ENCODE data around the gene PACS1. TPM values are rescaled to one million over a fixed set of nuclear protein-coding genes. Genes with fewer than 3 reads are reported as not detected.

The PACS1 gene
- total RNA-seq, 1 experiment from 2014 or later = 47.9 TPM

DNA sequence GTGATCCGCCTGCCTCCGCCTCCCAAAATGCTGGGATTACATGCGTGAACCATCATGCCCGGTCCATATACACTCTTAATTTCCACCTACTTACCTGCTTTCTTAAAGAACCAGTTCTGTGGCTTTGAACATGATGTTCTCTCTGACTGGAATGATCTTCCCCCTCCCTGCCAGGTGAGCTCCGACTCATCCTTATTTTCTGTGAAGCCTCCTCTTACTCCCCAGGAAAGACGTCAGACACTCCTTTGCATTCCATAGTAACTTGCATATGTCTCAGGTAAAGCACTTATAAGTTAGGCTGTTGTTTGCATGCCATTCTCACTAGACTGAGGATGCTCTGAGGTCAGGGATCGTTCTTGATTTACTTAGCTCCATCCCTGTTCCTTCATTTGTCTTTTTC, 106.6 kb downstream of the PACS1 start:
- H3K36me3 Mint-ChIP-seq (ENCODE audit: insufficient read depth, unreplicated experiment) = no peaks in the 10 kb centered on the region
- H3K4me1 Mint-ChIP-seq (ENCODE audit: low read depth, unreplicated experiment) = no peaks in the 10 kb centered on the region
- CTCF ChIA-PET = no interaction called here
- DNase-seq = no peak
- intact Hi-C loops (cut with micrococcal nuclease; ENCODE audit: unreplicated experiment) = no loop called here
- TF ChIP-seq, protein P1, sequence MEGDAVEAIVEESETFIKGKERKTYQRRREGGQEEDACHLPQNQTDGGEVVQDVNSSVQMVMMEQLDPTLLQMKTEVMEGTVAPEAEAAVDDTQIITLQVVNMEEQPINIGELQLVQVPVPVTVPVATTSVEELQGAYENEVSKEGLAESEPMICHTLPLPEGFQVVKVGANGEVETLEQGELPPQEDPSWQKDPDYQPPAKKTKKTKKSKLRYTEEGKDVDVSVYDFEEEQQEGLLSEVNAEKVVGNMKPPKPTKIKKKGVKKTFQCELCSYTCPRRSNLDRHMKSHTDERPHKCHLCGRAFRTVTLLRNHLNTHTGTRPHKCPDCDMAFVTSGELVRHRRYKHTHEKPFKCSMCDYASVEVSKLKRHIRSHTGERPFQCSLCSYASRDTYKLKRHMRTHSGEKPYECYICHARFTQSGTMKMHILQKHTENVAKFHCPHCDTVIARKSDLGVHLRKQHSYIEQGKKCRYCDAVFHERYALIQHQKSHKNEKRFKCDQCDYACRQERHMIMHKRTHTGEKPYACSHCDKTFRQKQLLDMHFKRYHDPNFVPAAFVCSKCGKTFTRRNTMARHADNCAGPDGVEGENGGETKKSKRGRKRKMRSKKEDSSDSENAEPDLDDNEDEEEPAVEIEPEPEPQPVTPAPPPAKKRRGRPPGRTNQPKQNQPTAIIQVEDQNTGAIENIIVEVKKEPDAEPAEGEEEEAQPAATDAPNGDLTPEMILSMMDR (IDR thresholded peaks at IDR 0.05; ENCODE audit: unreplicated experiment) = no peak
- H3K27me3 Mint-ChIP-seq (ENCODE audit: unreplicated experiment) = no peaks in the 10 kb centered on the region
- H3K4me3 Mint-ChIP-seq (ENCODE audit: low read depth, unreplicated experiment) = no peak overlapping the region
- H3K27ac Mint-ChIP-seq (ENCODE audit: unreplicated experiment) = no peak overlapping the region
- BruUV-seq (replicated peaks) = no TSS peak
- H3K9me3 Mint-ChIP-seq (ENCODE audit: low read depth, unreplicated experiment) = no peaks in the 10 kb centered on the region

DNA sequence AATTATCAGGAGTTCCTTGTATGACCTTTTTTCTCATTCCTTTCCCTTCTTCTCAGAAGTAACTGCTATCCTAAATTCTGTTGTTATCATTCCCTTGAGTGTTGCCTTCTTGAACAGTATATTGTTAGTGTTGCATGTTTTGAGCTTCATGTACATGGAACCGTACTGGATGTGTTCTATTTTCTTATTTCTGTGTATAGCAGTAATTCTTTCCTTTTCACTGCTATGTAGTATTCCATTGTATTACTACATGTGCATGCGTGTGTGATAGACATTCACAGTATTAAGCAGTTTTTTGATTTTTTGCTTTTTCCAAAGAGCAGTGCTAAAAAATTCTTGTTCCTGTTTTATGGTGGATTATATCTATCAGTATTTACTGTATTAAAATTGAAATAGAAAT, 108.1 kb downstream of the PACS1 start:
- Mint-ChIP-seq H3K4me3 (ENCODE audit: low read depth, unreplicated experiment) (no peak overlapping the region), H3K27me3 (ENCODE audit: unreplicated experiment) (no peaks in the 10 kb centered on the region), H3K4me1 (ENCODE audit: low read depth, unreplicated experiment) (no peaks in the 10 kb centered on the region), H3K9me3 (ENCODE audit: low read depth, unreplicated experiment) (no peaks in the 10 kb centered on the region), H3K36me3 (ENCODE audit: insufficient read depth, unreplicated experiment) (no peaks in the 10 kb centered on the region), H3K27ac (ENCODE audit: unreplicated experiment) (no peak overlapping the region)
- CTCF ChIA-PET = no interaction called here
- TF ChIP-seq, protein P1 (IDR thresholded peaks at IDR 0.05; ENCODE audit: unreplicated experiment) = no peak
- no peak for DNase-seq
- intact Hi-C loops (cut with micrococcal nuclease; ENCODE audit: unreplicated experiment) = no loop called here
- BruUV-seq (replicated peaks) = no TSS peak

DNA sequence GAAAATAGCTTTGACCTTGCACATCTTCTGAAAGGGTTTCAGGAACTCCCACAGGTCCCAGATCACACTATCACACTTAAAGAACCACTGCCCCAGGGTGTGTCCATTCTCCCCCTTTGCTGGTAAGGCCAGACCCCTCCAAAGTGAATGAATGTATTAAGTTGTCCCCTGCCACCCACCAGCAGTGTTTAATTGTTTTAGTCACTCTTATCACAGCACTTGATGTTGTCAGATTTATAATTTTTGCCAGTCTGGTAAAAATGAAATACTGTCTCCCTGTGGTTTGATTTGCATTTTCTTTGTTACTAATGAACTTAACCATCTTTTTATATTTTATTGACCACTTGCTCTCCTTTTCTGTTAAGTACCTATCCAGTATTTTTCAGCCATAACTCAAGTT, 108.8 kb downstream of the PACS1 start:
- intact Hi-C loops (cut with micrococcal nuclease; ENCODE audit: unreplicated experiment) = no loop called here
- Mint-ChIP-seq H3K36me3 (ENCODE audit: insufficient read depth, unreplicated experiment) (no peaks in the 10 kb centered on the region), H3K4me3 (ENCODE audit: low read depth, unreplicated experiment) (no peak overlapping the region), H3K27ac (ENCODE audit: unreplicated experiment) (no peak overlapping the region), H3K9me3 (ENCODE audit: low read depth, unreplicated experiment) (no peaks in the 10 kb centered on the region), H3K4me1 (ENCODE audit: low read depth, unreplicated experiment) (no peaks in the 10 kb centered on the region), H3K27me3 (ENCODE audit: unreplicated experiment) (no peaks in the 10 kb centered on the region)
- DNase-seq = no peak
- TF ChIP-seq, protein P1 (IDR thresholded peaks at IDR 0.05; ENCODE audit: unreplicated experiment) = no peak
- CTCF ChIA-PET = no interaction called here
- no TSS peak for BruUV-seq (replicated peaks)

DNA sequence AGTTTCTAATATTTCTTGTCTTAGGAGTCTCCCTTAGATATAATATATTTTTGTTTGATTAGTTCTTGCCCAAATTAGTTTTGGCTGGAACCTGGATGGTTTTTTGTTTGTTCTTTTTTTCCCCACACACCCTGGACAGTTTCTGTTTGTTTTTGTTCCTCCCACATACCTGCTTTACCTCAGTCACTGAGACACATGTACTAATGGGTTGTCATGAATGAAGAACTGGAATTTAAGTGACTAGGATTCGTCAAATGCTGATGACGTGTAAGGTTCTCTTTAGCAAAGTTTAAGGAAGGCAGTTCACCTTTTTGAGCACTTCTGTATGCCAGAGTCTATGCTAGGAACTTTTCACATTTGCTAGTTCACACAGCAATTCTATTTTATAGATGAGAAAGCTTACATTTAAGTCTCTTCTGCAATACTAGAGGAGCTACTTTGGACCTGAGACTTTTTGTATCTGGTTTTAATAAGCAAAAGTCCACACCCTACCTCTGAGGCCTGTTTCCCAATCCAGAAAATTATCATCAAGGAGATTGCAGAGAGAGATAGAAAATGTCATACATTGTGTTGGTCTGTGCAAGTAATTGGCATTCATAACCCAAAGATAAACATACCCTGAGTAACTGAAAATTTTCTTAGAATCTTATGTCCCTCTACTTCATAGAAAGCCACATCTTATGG, 111.7 kb downstream of the PACS1 start:
- no TSS peak for BruUV-seq (replicated peaks)
- Mint-ChIP-seq H3K27ac (ENCODE audit: unreplicated experiment) (no peak overlapping the region), H3K27me3 (ENCODE audit: unreplicated experiment) (no peaks in the 10 kb centered on the region), H3K9me3 (ENCODE audit: low read depth, unreplicated experiment) (no peaks in the 10 kb centered on the region), H3K4me3 (ENCODE audit: low read depth, unreplicated experiment) (no peak overlapping the region), H3K4me1 (ENCODE audit: low read depth, unreplicated experiment) (no peaks in the 10 kb centered on the region), H3K36me3 (ENCODE audit: insufficient read depth, unreplicated experiment) (no peaks in the 10 kb centered on the region)
- TF ChIP-seq, protein P1 (IDR thresholded peaks at IDR 0.05; ENCODE audit: unreplicated experiment) = no peak
- intact Hi-C loops (cut with micrococcal nuclease; ENCODE audit: unreplicated experiment) = loop anchor here (10.0 kb wide), 1 partner anchor 67 kb away; no protein-coding TSS in a partner anchor
- no peak for DNase-seq
- CTCF ChIA-PET = no interaction called here
